ENCODE measurements around the gene MED4. TPM values are rescaled to one million over a fixed set of nuclear protein-coding genes. Genes with fewer than 3 reads are reported as not detected.

Gene MED4, protein sequence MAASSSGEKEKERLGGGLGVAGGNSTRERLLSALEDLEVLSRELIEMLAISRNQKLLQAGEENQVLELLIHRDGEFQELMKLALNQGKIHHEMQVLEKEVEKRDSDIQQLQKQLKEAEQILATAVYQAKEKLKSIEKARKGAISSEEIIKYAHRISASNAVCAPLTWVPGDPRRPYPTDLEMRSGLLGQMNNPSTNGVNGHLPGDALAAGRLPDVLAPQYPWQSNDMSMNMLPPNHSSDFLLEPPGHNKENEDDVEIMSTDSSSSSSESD
- total RNA-seq = 47.1 TPM

DNA sequence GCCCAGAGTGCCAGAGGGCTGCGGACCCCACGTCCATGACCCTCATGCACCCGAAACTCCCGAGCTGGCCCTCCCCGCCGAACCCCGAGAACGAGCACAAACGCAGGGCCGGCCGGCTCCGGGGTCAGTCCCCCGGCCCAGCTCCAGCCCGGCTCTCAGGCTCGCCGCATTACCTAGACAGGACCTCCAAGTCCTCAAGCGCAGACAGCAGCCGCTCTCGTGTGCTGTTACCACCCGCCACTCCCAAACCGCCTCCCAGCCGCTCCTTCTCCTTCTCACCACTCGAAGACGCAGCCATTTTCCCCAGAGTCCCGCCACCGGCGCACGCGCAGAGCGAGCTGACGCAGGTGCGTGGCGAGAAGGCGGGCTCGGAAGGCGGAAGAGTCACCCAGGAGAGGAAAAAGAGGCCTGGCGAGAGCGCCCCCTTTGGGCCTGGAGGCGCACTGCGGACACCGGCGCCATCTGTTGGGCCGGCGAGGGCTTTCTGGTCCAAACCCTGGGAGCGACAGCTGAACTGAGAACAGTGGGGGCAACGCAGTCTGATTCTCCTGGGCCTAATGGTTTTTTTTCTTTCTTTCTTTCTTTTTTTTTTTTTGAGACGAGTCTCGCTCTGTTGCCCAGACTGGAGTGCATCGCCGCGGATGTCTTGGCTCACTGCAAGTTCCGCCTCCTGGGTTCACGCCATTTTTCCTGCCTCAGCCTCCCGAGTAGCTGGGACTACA is at the start of gene MED4:
MED4 (minus strand) TSS at position 324 of the 722 bp plus-strand sequence; CDS start at position 298, 26 bp downstream.
- Histone ChIP-seq H3K27me3 (no peaks in the 10 kb centered on the region), H3K27ac (peak within 1 kb of the TSS; percentile 94), H3K9me3 (no peaks in the 10 kb centered on the region), H3K4me3 (peak within 1 kb of the TSS; percentile 72 to 98), H3K36me3 (no peaks in the 10 kb centered on the region), H3K4me1 (peaks cover 38% of the 10 kb centered on the region)
- peak; percentile 93 to 99 for DNase-seq (ENCODE audit: extremely low spot score in 2 of 2)
- TF ChIP-seq, protein P1, sequence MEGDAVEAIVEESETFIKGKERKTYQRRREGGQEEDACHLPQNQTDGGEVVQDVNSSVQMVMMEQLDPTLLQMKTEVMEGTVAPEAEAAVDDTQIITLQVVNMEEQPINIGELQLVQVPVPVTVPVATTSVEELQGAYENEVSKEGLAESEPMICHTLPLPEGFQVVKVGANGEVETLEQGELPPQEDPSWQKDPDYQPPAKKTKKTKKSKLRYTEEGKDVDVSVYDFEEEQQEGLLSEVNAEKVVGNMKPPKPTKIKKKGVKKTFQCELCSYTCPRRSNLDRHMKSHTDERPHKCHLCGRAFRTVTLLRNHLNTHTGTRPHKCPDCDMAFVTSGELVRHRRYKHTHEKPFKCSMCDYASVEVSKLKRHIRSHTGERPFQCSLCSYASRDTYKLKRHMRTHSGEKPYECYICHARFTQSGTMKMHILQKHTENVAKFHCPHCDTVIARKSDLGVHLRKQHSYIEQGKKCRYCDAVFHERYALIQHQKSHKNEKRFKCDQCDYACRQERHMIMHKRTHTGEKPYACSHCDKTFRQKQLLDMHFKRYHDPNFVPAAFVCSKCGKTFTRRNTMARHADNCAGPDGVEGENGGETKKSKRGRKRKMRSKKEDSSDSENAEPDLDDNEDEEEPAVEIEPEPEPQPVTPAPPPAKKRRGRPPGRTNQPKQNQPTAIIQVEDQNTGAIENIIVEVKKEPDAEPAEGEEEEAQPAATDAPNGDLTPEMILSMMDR (IDR thresholded peaks at IDR 0.05) = peak; percentile 94 to 100 (median 98)
- TF ChIP-seq POLR2AphosphoS5 (IDR thresholded peaks at IDR 0.05; ENCODE audit: insufficient read depth in 1 of 2, low read depth in 1 of 2) (peak; percentile 97 to 100), POLR2A (IDR thresholded peaks at IDR 0.05) (peak in 1 of 2 donors; percentile 74)
- intact Hi-C loops (cut with DNase I) = loop anchor here (10.0 kb wide), 1 partner anchor 210 kb away; the partner anchor contains the start of gene RB1

DNA sequence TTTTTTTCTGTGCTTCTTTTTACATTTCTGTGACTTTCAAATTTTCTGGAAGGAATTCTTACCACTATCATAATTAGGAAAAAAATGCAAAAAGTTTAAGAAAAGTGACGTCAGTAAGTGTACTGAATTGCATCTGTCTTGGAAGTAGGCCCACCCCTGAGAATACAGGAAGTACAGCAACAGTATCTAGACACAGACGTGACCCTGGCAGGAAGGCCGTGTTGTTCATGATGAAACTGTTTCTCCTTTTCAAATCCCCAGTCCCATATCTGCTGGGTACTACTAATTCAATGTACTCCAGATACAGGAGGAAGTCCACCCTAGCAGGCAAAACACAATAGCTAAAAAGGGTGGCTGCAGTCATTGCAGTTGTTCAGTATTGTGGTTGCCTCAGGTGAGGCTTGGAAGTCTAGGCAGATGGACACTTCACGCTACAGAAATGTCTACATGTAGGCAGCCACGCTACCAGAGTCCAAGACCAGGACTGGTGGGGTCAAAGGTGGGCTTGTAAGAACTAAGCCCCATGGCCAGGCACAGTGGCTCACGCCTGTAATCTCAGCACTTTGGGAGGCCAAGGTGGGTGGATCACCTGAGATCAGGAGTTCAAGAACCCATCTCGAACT is 49.6 kb upstream of the MED4 start:
- no peaks in the 10 kb centered on the region for H3K4me1 ChIP-seq
- no peaks in the 10 kb centered on the region for H3K27me3 ChIP-seq
- intact Hi-C loops (cut with DNase I) = no loop called here
- DNase-seq (ENCODE audit: extremely low spot score in 2 of 2) = no peak
- H3K9me3 ChIP-seq = no peaks in the 10 kb centered on the region
- H3K27ac ChIP-seq = no peak overlapping the region
- no peak overlapping the region for H3K4me3 ChIP-seq
- TF ChIP-seq, protein P1 (IDR thresholded peaks at IDR 0.05) = no peak
- no peaks in the 10 kb centered on the region for H3K36me3 ChIP-seq

DNA sequence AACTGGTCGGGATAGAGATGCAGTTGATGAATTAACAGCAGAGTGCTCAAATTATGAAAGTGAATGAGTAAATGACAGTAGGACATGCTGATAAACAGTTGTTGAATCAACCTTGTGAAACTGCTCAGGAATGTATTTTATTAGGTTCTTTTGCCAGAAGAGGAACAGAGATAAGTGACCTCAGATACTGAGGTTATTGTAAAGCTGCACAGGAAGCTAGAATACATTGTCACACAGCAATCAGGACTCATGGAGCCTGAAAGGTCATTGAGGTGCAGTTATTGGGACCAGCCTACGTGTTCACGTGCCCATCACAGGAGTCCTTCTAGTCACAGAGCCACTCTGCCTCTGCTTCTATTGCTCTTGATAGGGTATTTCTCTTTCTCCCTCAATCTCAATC is 47.5 kb upstream of the MED4 start:
- intact Hi-C loops (cut with DNase I) = no loop called here
- no peaks in the 10 kb centered on the region for H3K4me1 ChIP-seq
- no peaks in the 10 kb centered on the region for H3K27me3 ChIP-seq
- H3K4me3 ChIP-seq = no peak overlapping the region
- no peaks in the 10 kb centered on the region for H3K9me3 ChIP-seq
- H3K27ac ChIP-seq = no peak overlapping the region
- DNase-seq (ENCODE audit: extremely low spot score in 2 of 2) = no peak
- no peaks in the 10 kb centered on the region for H3K36me3 ChIP-seq
- TF ChIP-seq, protein P1 (IDR thresholded peaks at IDR 0.05) = no peak
- no peak for TF ChIP-seq POLR2A (IDR thresholded peaks at IDR 0.05)
- TF ChIP-seq POLR2AphosphoS5 (IDR thresholded peaks at IDR 0.05; ENCODE audit: insufficient read depth in 1 of 2, low read depth in 1 of 2) = no peak

DNA sequence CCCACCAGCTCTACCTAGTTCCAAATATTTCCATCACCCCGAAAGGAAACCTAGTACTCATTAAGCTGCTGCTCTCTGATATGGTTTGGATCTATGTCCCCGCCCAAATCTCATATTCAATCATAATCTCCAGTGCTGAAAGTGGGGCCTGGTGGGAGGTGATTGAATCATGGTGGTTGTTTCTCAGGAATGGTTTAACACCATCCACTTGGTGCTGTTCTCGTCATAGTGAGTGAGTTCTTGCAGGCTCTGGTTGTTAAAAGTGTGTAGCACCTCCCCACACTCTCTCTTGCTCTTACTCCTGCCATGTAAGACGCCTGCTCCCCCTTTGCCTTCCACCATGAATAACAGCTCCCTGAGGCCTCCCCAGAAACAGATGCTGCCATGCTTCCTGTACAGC is 43.4 kb upstream of the MED4 start:
- no peaks in the 10 kb centered on the region for H3K36me3 ChIP-seq
- intact Hi-C loops (cut with DNase I) = no loop called here
- TF ChIP-seq, protein P1 (IDR thresholded peaks at IDR 0.05) = no peak
- no peak for TF ChIP-seq POLR2AphosphoS5 (IDR thresholded peaks at IDR 0.05; ENCODE audit: insufficient read depth in 1 of 2, low read depth in 1 of 2)
- no peak for TF ChIP-seq POLR2A (IDR thresholded peaks at IDR 0.05)

More for the DNA sequence above, 43.4 kb upstream of the MED4 start:
- DNase-seq (ENCODE audit: extremely low spot score in 2 of 2) = no peak
- Histone ChIP-seq H3K27me3 (no peaks in the 10 kb centered on the region), H3K9me3 (no peaks in the 10 kb centered on the region), H3K27ac (no peak overlapping the region), H3K4me3 (no peak overlapping the region), H3K4me1 (no peaks in the 10 kb centered on the region)
